HG03432 (cell line): ENCODE results near the gene KLHL42.
"Not testable (repeated sequence)": the region's sequence is repeated elsewhere in the genome, so short reads cannot be mapped to it uniquely, and the experiment has no call there.

Source experiments
- ATAC-seq: cut with Tn5 transposase; IDR thresholded peaks from one replicate; pipeline ENCODE4 v1.9.1; 2021; ENCODE audit warnings: mild to moderate bottlenecking, moderate library complexity; ENCODE audit not compliant: unreplicated experiment

KLHL42 gene

DNA sequence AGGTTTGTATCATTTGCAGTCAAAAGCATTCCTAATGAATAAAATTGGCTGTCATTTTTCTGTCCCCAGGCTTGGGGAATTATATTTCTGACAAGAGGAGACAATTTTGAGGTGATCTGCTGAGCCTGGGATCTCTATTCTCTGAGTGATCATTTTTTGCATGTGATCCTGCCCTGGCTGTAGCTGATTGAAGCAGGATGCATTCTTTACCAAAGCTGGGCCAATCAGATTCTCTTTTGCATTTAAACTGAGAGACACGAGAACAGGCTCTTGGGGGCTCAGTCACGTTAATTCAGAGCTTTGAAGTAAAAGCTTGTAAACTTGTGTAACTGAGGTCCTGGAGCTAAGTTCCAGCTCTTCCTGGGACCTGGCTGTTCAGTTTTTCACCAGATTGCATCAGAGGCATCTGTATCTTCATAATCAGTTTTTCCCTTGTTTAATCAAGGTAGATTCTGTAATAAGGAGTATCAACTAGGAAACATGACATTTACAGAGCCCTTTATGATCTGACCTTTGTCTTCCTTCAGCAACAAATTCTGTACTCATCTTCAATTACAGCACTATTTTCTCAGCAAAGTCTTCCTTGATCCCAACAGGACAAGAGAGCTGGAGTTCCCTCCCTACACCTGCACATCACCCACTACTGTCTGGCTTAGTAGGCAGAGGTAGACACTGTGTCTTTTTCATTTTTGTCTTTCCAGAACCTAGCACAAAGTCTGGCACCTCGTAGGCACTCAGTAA is 35.0 kb downstream of the KLHL42 start:
- no peak for ATAC-seq

DNA sequence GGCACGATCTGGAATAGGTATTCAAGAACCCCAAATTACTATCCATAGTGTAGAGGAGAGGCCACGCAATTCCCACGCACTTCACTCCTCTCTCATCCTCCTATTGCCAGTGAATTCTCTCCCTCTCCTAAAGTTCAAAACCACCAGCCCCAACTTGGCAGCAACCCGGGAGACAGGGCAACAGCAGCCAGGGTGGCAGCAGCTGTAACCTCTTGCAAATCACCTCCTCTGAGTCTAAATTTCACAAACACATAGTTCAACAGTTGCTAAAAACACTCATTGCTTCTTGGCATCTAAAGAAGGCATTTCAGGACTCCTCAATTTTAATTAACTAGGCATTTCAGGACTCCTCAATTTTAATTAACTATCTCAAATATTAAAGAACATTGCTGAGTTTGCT is 37.7 kb downstream of the KLHL42 start:
- no peak for ATAC-seq

DNA sequence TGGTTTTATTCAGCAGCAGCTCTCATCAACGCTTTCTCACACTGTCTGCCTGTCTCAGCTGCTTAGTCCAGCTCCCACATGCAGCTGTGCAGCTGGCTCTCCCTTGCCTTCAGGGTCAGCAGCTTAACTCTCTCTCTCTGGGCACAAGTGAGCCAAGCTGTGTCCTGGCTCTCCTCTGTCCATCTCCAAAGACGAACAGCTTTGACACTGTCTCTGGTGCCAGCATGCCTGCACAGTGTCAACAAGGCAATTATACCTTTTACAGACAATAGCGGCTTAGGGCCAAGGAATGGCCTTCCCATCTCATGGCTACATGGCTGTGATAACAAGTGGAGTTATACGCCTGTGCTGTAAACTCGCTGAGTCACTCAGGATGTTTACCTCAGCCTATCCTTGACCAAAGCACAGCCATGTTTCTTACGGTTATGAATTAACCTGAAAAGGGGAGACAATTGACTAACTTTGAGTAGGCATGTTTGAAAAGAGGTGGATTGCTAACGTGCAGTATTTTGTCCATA is 38.4 kb downstream of the KLHL42 start:
- no peak for ATAC-seq

GRCh38 chr12:27820564-27820963 is 40.5 kb downstream of the KLHL42 start:
- no peak for ATAC-seq

DNA sequence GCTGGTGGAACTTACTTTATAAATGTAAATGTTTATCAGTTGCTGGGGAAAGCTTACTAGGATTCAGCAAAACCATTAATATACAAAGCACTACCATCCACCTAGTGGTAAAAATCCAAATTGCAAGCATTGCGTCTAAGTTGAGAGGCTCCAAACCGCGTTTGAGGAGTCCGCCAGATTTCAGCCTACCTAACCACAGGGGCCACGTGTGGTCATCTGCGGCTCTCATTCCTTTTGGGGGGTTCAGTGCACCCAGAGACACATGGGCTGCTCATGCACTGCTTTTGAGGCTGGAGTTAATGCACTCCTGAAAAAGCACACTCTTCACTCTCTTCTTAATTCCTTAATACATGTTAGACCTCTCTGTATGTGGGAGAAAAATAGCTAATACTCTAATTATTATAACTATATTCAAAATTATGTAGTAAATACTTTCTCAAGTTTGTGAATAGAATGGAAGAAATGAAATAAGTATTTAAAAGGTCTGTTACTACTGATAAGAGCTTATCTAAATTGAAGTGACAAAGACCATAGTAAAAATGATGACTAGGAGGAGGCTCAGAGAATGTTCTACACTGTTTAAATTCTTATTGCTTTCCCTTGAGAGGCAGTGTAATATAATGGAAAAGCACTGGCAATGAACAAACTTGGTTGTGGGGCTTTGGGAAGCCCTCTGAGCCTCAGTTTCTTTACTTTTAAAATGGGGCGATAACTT is 41.4 kb downstream of the KLHL42 start:
- no peak for ATAC-seq

DNA sequence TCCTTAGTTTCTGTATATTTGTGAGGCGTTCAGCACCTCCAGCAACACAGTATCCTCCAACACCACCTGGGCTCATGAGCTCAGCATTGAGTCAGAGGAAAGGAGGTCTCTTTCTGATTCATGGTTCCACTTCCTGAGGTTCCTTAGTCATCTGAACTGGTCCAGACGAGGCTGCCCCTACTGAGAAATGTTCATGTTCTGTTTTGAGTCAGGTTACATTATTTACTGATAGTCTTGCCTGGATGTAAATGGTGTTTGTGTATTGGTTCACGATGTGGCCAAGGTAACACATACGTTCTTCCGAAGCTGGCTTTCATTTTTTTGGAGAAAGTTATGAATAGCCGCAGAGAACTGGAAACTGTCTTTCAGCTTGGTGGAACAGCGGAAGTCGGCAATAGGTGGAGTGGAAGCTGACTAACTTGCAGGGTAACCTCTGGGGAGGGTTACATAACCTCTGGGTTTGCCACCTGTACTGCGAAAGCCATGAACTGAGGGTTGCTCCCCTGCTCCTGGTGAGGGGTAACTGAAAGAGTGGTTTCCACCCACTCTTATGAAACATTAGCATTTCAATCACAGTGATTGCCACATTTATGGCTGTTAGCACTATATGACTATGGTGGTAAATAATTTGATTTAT is 42.2 kb downstream of the KLHL42 start:
- ATAC-seq: peak; percentile 77

DNA sequence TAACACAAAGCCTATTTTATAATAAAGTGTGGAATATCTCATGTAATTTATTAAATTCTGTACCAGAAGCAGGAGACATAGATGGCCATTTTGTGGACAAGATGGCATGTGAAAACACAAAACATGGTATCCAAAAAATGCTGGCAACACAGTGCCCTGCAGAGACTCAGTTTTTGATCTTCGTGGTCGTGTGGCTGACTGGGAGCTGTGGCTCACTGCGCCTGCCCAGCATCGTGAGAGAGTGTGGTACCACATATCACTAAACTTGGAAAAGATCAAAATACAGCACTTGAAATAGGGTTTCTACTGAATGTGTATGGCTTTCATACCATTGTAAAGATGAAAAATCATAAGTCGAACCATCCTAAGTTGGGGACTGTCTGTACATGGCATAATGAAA is 43.0 kb downstream of the KLHL42 start:
- ATAC-seq: no peak

GRCh38 chr12:27824126-27824842 is 44.3 kb downstream of the KLHL42 start:
- ATAC-seq: peak; percentile 71

DNA sequence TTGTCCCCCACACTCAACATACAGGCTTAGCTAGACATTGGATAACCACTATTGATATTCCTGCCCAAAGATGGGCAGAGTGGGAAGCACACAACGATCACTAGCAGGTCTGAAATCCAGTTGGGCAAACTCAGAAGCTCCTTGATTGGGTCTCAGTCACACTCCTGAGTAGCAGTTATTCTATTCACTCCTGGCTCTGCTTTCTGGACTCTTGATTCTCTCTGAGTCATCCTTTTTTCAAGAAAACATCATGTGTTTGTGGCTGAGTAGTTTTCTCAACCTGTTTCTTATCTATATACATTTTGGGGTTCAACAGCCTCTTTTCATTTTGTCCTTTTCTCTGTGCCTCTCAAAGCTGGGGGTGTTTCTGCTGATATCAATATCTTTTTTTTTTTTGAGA is 46.0 kb downstream of the KLHL42 start:
- ATAC-seq: no peak

- ATAC-seq: no peak
Measured at GRCh38 chr12:27828196-27828595, 48.2 kb downstream of the KLHL42 start.

GRCh38 chr12:27838543-27839185 is 58.6 kb downstream of the KLHL42 start:
- no peak for ATAC-seq

- peak; percentile 71 for ATAC-seq
Measured at GRCh38 chr12:27840229-27840999, 60.4 kb downstream of the KLHL42 start.

- ATAC-seq: no peak
Measured at GRCh38 chr12:27841392-27841882, 61.4 kb downstream of the KLHL42 start.

DNA sequence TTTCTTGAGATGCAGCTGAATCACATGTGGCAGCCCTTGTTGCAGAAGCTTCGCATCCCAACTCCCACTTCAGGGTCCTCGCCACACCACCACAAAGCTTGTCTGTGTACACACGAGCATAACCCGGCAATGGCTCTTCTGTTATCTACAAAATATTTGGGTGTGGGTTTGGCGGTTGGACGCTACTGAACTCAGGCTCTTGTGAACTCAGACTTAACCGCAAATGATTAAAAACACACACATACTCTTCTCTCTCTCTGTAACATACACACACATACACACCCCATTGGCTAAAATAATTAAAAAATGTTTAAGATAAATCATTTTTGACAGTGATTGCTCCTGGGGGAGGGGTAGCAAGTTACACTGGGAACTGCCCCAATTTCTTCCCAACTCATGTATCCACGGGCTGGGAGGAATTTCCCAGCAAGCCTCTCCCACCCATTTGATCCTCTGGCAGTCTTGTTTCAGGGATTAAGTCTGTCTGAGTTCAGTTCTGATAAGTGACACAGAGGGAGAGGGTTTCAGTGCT is 63.7 kb downstream of the KLHL42 start:
- no peak for ATAC-seq

- no peak for ATAC-seq
Measured at GRCh38 chr12:27844366-27845090, 64.5 kb downstream of the KLHL42 start.

GRCh38 chr12:27845187-27845586 is 65.2 kb downstream of the KLHL42 start:
- no peak for ATAC-seq

DNA sequence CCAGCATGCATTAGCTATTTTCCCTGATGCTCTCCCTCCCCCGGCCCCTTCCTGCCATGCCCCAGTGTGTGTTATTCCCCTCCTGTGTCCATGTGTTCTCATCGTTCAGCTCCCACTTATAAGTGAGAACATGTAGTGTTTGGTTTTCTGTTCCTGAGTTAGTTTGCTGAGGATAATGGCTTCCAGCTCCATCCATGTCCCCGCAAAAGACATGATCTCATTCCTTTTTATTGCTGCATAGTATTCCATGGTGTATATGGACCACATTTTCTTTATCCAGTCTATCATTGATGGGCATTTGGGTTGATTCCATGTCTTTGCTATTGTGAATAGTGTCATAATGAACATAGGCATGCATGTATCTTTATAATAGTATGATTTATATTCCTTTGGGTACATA is 65.7 kb downstream of the KLHL42 start:
- ATAC-seq: not testable (repeated sequence)

DNA sequence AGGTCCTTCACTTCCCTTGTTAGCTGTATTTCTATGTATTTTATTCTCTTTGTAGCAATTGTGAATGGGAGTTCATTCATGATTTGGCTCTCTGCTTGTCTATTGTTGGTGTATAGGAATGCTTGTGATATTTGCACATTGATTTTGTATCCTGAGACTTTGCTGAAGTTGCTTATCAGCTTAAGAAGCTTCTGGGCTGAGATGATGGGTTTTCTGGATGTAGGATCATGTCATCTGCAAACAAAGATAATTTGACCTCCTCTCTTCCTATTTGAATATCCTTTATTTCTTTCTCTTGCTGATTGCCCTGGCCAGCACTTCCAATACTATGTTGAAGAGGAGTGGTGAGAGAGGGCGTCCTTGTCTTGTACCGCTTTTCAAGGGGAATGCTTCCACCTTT is 67.3 kb downstream of the KLHL42 start:
- not testable (repeated sequence) for ATAC-seq

- ATAC-seq: no peak
Measured at GRCh38 chr12:27851311-27851710, 71.3 kb downstream of the KLHL42 start.
